Colonic mucosa (tissue), 4 donors: ENCODE results near the gene TXNIP. TPM values are rescaled to one million over a fixed set of nuclear protein-coding genes. Genes with fewer than 3 reads are reported as not detected.

Source experiments
- DNase-seq: peaks from one replicate; pipeline ENCODE4 v3.0.0-alpha.2; 2020
- H3K27ac ChIP-seq: fragments of 200-600 bp; one replicate; pipeline ENCODE4 v1.8.0; 2021
- H3K27me3 ChIP-seq: fragments of 200-600 bp; one replicate; pipeline ENCODE4 v1.8.0; 2021
- H3K36me3 ChIP-seq: fragments of 200-600 bp; one replicate; pipeline ENCODE4 v1.8.0; 2021
- H3K4me1 ChIP-seq: fragments of 200-600 bp; one replicate; pipeline ENCODE4 v1.8.0; 2021; ENCODE audit warnings: mild to moderate bottlenecking
- H3K4me3 ChIP-seq: fragments of 200-600 bp; one replicate; pipeline ENCODE4 v1.8.0; 2021
- H3K9ac ChIP-seq, 2 donors: one replicate each; pipeline ENCODE4 v1.7.0; 2013; ENCODE audit warnings: control low read depth in 2 of 2, low read depth in 2 of 2, low read length in 2 of 2
- H3K9me3 ChIP-seq: fragments of 200-600 bp; one replicate; pipeline ENCODE4 v1.8.0; 2021
- CTCF ChIP-seq: fragments of 200-600 bp; IDR thresholded peaks from one replicate; pipeline ENCODE4 v1.8.0; 2022; ENCODE audit warnings: antibody characterized with exemption, mild to moderate bottlenecking
- intact Hi-C: fragments of 100-400 bp; cut with DNase I; formaldehyde crosslinking; loops from one replicate; pipeline ENCODE4 v1.14.1; 2022
- total RNA-seq, 2 donors: library from RNA; stranded (reverse); fragmentation: NEBNext Ultra II Directional in 1 of 2; extraction: Animal tissue kit (Norgen Biotek cat#: 25700) in 1 of 2; gene quantifications; one replicate each; pipeline ENCODE4 v1.2.1, GENCODE V29; 2021
- donor health status: healthy.
- donor health status: DM: no; HTN: no; CAD: no.
- donor health status: DM: no; HTN: no; CAD: no.

TXNIP gene
- total RNA-seq, 2 donors from 2014 or later: 302 to 496 TPM

- Histone ChIP-seq H3K27ac (no peak overlapping the region), H3K9ac (no peak overlapping the region), H3K9me3 (no peaks in the 10 kb centered on the region), H3K4me1 (no peaks in the 10 kb centered on the region), H3K27me3 (no peaks in the 10 kb centered on the region), H3K4me3 (no peak overlapping the region), H3K36me3 (no peaks in the 10 kb centered on the region)
- DNase-seq: no peak
- TF ChIP-seq CTCF: no peak
- intact Hi-C loops: no loop called here
These were observed 53.5 kb downstream of the TXNIP start for GRCh38 chr1:145942871-145943270.

Other genes with a start within 250 kb of the TXNIP start
- gene RNF115, start 172.5 kb downstream of the TXNIP start, total RNA-seq: 1 to 10 TPM; 6.4 to 6.9 TPM
- 10 to 100 TPM; 17.2 to 18.8 TPM for gene POLR3C, start 172.4 kb downstream of the TXNIP start, total RNA-seq
- gene NUDT17, start 150.9 kb downstream of the TXNIP start, total RNA-seq: under 1 TPM; 0.69 to 0.82 TPM
- 10 to 100 TPM; 14.1 to 15.8 TPM for gene PIAS3, start 137.5 kb downstream of the TXNIP start, total RNA-seq
- under 1 TPM; 0.53 to 0.59 TPM for gene ANKRD35, start 110.7 kb downstream of the TXNIP start, total RNA-seq
- 1 to 10 TPM in 1 of 2 donors, under 1 TPM in 1; 0.19 to 1.7 TPM for gene ITGA10, start 86.5 kb downstream of the TXNIP start, total RNA-seq
- 10 to 100 TPM; 28.2 to 31.1 TPM for gene PEX11B, start 77.9 kb downstream of the TXNIP start, total RNA-seq
- 100 to 1,000 TPM; 108 to 148 TPM for gene RBM8A, start 69.1 kb downstream of the TXNIP start, total RNA-seq
- 1 to 10 TPM; 4.7 to 8.6 TPM for gene LIX1L, start 38.6 kb downstream of the TXNIP start, total RNA-seq
- gene ANKRD34A, start 32.0 kb downstream of the TXNIP start, total RNA-seq: under 1 TPM; 0.21 to 0.44 TPM
- gene POLR3GL, start 31.9 kb downstream of the TXNIP start, total RNA-seq: 10 to 100 TPM; 12.6 to 16.1 TPM
- not detected for gene HJV, start 25.2 kb upstream of the TXNIP start, total RNA-seq
- gene NBPF10, start 148.2 kb upstream of the TXNIP start, total RNA-seq: 1 to 10 TPM; 1.9 TPM
- 10 to 100 TPM; 23.6 to 28.3 TPM for gene NOTCH2NLA, start 232.4 kb upstream of the TXNIP start, total RNA-seq